RWPE2 (cell line): ENCODE results near the gene ADRM1.
A peak's percentile ranks its signal among the peaks of the same experiment; 100 is the strongest.

Experiments used
- ATAC-seq: fragments of 200-7000 bp; cut with Tn5 transposase; 3 replicates; pipeline ENCODE4 v1.9.1; 2021; ENCODE audit warnings: low read depth
- DNase-seq: peaks from one replicate; pipeline ENCODE4 v3.0.0-alpha.2; 2020; ENCODE audit warnings: low spot score
- H3K27ac ChIP-seq: fragments of 450-650 bp; 2 replicates; pipeline ENCODE4 v1.5.1; 2017; ENCODE audit warnings: mild to moderate bottlenecking; ENCODE audit not compliant: poor library complexity, severe bottlenecking
- H3K27me3 ChIP-seq: fragments of 250-450 bp; sonication (Bioruptor Pico); 2 replicates; pipeline ENCODE4 v1.5.1; 2021; ENCODE audit warnings: mild to moderate bottlenecking, moderate library complexity; ENCODE audit not compliant: insufficient read depth, poor library complexity, severe bottlenecking
- H3K36me3 ChIP-seq: fragments of 250-450 bp; sonication (Bioruptor Pico); 2 replicates; pipeline ENCODE4 v1.5.1; 2020; ENCODE audit warnings: low read depth, mild to moderate bottlenecking, moderate library complexity
- H3K4me1 ChIP-seq: fragments of 250-450 bp; sonication (Bioruptor Pico); 2 replicates; pipeline ENCODE4 v1.5.1; 2021; ENCODE audit warnings: mild to moderate bottlenecking, moderate library complexity; ENCODE audit not compliant: insufficient read depth, poor library complexity, severe bottlenecking
- H3K4me3 ChIP-seq: fragments of 250-450 bp; sonication (Bioruptor Pico); 2 replicates; pipeline ENCODE4 v1.5.1; 2021; ENCODE audit warnings: mild to moderate bottlenecking, moderate library complexity; ENCODE audit not compliant: severe bottlenecking
- H3K9me3 ChIP-seq: fragments of 250-450 bp; sonication (Bioruptor Pico); 2 replicates; pipeline ENCODE4 v1.5.1; 2021; ENCODE audit warnings: mild to moderate bottlenecking, moderate library complexity; ENCODE audit not compliant: severe bottlenecking
- TF ChIP-seq, protein P1 (sequence below): fragments of 450-650 bp; IDR thresholded peaks from one replicate; pipeline ENCODE4 v1.5.1; 2017; ENCODE audit warnings: mild to moderate bottlenecking, moderate library complexity; ENCODE audit not compliant: poor library complexity, severe bottlenecking

ADRM1 gene

DNA sequence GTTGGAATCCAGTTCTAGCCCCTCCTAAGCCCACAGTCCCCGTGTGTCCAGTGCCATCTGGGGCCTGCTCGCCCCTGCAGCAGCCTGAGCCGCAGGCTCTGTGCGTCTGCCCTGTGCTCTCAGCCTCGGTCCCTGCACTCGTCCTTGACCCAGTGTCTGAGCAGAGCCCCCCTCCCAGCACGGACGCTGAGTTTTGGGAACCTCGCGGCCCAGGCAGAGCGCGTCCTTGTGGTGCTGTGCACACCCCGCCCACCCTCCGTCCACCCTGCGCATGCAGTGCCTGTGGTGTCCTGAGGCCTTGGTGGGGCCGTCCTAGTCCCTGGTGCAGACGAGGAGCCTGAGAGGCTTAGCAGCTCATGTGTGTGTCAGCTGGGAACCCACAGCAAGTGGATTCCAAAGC lies 32.9 kb upstream of the ADRM1 start:
- Histone ChIP-seq H3K27ac (no peak overlapping the region), H3K36me3 (peaks cover 71% of the 10 kb centered on the region), H3K27me3 (no peaks in the 10 kb centered on the region), H3K4me3 (no peak overlapping the region), H3K4me1 (no peaks in the 10 kb centered on the region), H3K9me3 (no peaks in the 10 kb centered on the region)
- TF ChIP-seq, protein P1, sequence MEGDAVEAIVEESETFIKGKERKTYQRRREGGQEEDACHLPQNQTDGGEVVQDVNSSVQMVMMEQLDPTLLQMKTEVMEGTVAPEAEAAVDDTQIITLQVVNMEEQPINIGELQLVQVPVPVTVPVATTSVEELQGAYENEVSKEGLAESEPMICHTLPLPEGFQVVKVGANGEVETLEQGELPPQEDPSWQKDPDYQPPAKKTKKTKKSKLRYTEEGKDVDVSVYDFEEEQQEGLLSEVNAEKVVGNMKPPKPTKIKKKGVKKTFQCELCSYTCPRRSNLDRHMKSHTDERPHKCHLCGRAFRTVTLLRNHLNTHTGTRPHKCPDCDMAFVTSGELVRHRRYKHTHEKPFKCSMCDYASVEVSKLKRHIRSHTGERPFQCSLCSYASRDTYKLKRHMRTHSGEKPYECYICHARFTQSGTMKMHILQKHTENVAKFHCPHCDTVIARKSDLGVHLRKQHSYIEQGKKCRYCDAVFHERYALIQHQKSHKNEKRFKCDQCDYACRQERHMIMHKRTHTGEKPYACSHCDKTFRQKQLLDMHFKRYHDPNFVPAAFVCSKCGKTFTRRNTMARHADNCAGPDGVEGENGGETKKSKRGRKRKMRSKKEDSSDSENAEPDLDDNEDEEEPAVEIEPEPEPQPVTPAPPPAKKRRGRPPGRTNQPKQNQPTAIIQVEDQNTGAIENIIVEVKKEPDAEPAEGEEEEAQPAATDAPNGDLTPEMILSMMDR: no peak
- DNase-seq (peak; percentile 87), ATAC-seq (no peak)

DNA sequence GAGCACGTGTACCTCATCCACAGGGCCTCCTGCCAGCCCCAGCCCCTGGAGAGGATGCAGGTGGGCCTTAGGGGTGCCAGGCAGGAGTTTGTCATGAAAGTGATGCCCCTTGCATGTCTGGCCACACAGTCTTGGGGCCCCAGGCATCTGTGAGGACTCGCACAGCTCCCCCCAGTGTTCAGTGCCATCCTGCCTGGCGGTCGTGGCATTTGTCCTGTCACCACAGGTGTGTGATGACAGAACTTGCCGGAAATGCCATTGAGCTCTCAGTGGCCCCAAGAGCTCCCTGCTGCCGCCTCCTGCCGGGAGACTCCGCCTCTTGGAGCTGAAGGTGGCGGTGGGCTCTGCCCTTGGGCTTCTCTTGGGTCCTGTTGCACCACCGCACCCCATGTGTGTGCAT lies 30.6 kb upstream of the ADRM1 start:
- H3K4me3 ChIP-seq: no peak overlapping the region
- no peaks in the 10 kb centered on the region for H3K9me3 ChIP-seq
- no peaks in the 10 kb centered on the region for H3K27me3 ChIP-seq
- ATAC-seq (no peak), DNase-seq (no peak)
- no peak overlapping the region for H3K27ac ChIP-seq
- TF ChIP-seq, protein P1: no peak
- no peaks in the 10 kb centered on the region for H3K4me1 ChIP-seq
- peaks cover 67% of the 10 kb centered on the region for H3K36me3 ChIP-seq

DNA sequence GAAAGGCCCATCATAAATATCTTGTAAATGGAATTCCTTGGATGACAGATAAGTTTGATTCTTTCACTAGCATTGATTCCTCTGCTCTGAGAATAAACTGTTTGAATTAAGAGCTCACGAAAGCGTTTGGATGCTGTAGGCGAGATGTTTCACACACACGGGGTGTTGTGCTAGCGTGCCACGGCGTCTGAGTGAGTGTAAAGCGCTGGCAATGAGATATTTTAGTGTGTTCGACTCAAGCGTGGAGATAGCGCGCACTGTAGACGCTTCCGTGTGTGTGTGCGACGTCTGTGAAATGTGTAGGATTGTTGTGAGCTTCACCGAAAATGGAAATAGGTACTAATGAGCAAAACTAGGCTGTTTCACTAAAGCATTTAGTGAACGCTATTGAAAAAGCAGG lies 29.4 kb upstream of the ADRM1 start:
- no peak overlapping the region for H3K27ac ChIP-seq

DNA sequence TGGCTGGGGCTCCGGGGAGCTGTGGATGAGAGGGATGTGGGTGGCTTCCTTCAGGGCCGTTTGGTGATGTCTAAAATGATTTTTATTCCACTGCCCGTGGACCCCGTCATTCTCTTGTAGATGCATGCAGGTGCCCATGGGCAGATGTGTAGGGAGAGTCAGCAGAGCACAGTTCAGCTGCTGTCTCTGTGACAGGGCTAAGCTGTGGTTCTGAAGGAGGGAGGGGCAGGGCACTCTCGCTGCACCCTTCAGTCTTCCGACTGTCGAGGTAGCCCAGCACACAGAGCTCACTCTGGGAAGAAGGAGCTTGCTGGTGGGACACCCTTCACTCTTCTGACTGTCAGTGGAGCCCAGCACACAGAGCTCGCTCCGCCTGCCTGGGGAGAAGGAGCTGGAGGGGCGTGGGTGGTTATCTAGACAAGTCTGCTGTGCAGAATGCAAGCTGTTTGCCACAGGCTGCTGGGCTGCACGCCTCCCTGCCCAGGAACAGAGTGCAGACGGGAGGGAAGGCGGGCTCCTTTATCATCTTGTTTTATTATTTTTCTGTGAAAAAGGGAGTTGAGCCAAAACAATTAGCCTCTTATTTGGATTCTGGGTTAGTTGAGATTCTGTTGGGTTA lies 28.4 kb upstream of the ADRM1 start:
- Histone ChIP-seq H3K27me3 (no peaks in the 10 kb centered on the region), H3K9me3 (no peaks in the 10 kb centered on the region), H3K27ac (no peak overlapping the region), H3K36me3 (peaks cover 65% of the 10 kb centered on the region), H3K4me3 (no peak overlapping the region), H3K4me1 (no peaks in the 10 kb centered on the region)
- ATAC-seq (peak; percentile 20; the same call in 2 of the 3 replicates), DNase-seq (no peak)
- TF ChIP-seq, protein P1: no peak

More for the DNA sequence above, 29.4 kb upstream of the ADRM1 start:
- no peaks in the 10 kb centered on the region for H3K27me3 ChIP-seq
- DNase-seq (no peak), ATAC-seq (no peak)
- TF ChIP-seq, protein P1: no peak
- H3K36me3 ChIP-seq: peaks cover 68% of the 10 kb centered on the region
- H3K9me3 ChIP-seq: no peaks in the 10 kb centered on the region
- no peaks in the 10 kb centered on the region for H3K4me1 ChIP-seq
- no peak overlapping the region for H3K4me3 ChIP-seq

DNA sequence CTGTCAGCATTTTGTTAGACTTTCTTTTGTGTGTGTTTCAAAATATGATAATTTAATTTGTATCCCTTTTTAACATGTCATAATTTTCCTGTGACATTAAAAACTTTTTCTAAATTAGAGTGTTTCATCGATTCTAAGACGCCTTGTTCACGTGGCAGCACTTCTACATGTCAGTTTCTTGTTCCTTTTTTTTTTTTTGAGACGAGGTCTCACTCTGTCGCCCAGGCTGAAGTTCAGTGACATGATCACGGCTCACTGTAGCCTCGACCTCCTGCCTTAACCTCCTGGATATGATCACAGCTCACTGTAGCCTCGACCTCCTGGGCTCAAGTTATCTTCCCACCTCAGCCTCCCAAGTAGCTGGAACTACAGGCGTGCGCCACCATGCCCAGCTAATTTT lies 27.6 kb upstream of the ADRM1 start:
- Histone ChIP-seq H3K4me1 (no peaks in the 10 kb centered on the region), H3K27me3 (no peaks in the 10 kb centered on the region), H3K9me3 (no peaks in the 10 kb centered on the region), H3K27ac (no peak overlapping the region), H3K36me3 (peaks cover 73% of the 10 kb centered on the region), H3K4me3 (no peak overlapping the region)
- no peak for ATAC-seq
- TF ChIP-seq, protein P1: no peak
- DNase-seq: no peak
